ENCODE data around the gene DDX28. TPM values are rescaled to one million over a fixed set of nuclear protein-coding genes. Genes with fewer than 3 reads are reported as not detected.

DDX28 gene
- total and polyA plus RNA-seq, 8 donors: 2.1 to 7.4 (median 4.0) TPM

- DNase-seq (peak; percentile 70 to 94 (median 85)), ATAC-seq (peak; percentile 94 to 100 (median 98)), FAIRE-seq (no peak)
- Histone ChIP-seq H3K9me3 (no peaks in the 10 kb centered on the region), H3K36me3 (no peaks in the 10 kb centered on the region), H3K4me1 (no peaks in the 10 kb centered on the region), H3K4me3 (no peak overlapping the region), H3K27me3 (no peaks in the 10 kb centered on the region), H3K27ac (no peak overlapping the region)
- intact Hi-C loops (cut with DNase I): no loop called here
- TF ChIP-seq, protein P1, sequence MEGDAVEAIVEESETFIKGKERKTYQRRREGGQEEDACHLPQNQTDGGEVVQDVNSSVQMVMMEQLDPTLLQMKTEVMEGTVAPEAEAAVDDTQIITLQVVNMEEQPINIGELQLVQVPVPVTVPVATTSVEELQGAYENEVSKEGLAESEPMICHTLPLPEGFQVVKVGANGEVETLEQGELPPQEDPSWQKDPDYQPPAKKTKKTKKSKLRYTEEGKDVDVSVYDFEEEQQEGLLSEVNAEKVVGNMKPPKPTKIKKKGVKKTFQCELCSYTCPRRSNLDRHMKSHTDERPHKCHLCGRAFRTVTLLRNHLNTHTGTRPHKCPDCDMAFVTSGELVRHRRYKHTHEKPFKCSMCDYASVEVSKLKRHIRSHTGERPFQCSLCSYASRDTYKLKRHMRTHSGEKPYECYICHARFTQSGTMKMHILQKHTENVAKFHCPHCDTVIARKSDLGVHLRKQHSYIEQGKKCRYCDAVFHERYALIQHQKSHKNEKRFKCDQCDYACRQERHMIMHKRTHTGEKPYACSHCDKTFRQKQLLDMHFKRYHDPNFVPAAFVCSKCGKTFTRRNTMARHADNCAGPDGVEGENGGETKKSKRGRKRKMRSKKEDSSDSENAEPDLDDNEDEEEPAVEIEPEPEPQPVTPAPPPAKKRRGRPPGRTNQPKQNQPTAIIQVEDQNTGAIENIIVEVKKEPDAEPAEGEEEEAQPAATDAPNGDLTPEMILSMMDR (IDR thresholded peaks at IDR 0.05): peak; percentile 41 to 76 (median 72)
- 64 to 67% methylated on average over 14 of the region's 14 CpGs for WGBS, 2 donors
Observed at GRCh38 chr16:68040506-68041288, 17.7 kb upstream of the DDX28 start.

- Histone ChIP-seq H3K27me3 (no peaks in the 10 kb centered on the region), H3K4me3 (no peak overlapping the region), H3K4me1 (no peaks in the 10 kb centered on the region), H3K9me3 (no peaks in the 10 kb centered on the region), H3K27ac (no peak overlapping the region), H3K36me3 (no peaks in the 10 kb centered on the region)
- no peak for FAIRE-seq
- 87 to 94% methylated on average over 9 of the region's 9 CpGs for WGBS, 2 donors
- TF ChIP-seq, protein P1 (IDR thresholded peaks at IDR 0.05): no peak
- intact Hi-C loops (cut with DNase I): loop anchor here in 1 of 3 donors (10.0 kb wide), 2 partner anchors 153 to 213 kb away; partner anchors contain the start of gene NRN1L
- no peak for ATAC-seq
- DNase-seq: no peak
Observed at GRCh38 chr16:68037841-68038597, 15.0 kb upstream of the DDX28 start.

GRCh38 chr16:68035227-68035626 lies 12.2 kb upstream of the DDX28 start:
- ATAC-seq (no peak), FAIRE-seq (no peak)
- WGBS, 2 donors: 67 to 69% methylated on average over 2 of the region's 2 CpGs

GRCh38 chr16:68033101-68033500 lies 10.1 kb upstream of the DDX28 start:
- Histone ChIP-seq H3K9me3 (no peaks in the 10 kb centered on the region), H3K4me3 (no peak overlapping the region), H3K4me1 (no peaks in the 10 kb centered on the region), H3K27ac (no peak overlapping the region), H3K36me3 (no peaks in the 10 kb centered on the region), H3K27me3 (no peaks in the 10 kb centered on the region)
- FAIRE-seq: no peak
- intact Hi-C loops (cut with DNase I): loop anchor here in 1 of 3 donors (10.0 kb wide), 2 partner anchors 148 to 208 kb away; partner anchors contain the start of gene NRN1L
- TF ChIP-seq, protein P1 (IDR thresholded peaks at IDR 0.05): no peak
- ATAC-seq: no peak
- 94 to 95% methylated on average over 2 of the region's 2 CpGs for WGBS, 2 donors
- no peak for DNase-seq

More at GRCh38 chr16:68035227-68035626, 12.2 kb upstream of the DDX28 start:
- no peaks in the 10 kb centered on the region for H3K9me3 ChIP-seq
- TF ChIP-seq, protein P1 (IDR thresholded peaks at IDR 0.05): no peak
- H3K36me3 ChIP-seq: no peaks in the 10 kb centered on the region
- H3K4me1 ChIP-seq: no peaks in the 10 kb centered on the region
- H3K4me3 ChIP-seq: no peak overlapping the region
- intact Hi-C loops (cut with DNase I): loop anchor here in 1 of 3 donors (10.0 kb wide), 2 partner anchors 150 to 210 kb away; partner anchors contain the start of gene NRN1L
- H3K27ac ChIP-seq: no peak overlapping the region
- no peaks in the 10 kb centered on the region for H3K27me3 ChIP-seq
- DNase-seq: no peak

All from pancreas (tissue), 10 donors.